Esophagus muscularis mucosa (tissue), 4 donors: ENCODE measurements around the gene PDE3A.

Source experiments
- EP300 ChIP-seq: sonication (generic); formaldehyde crosslinking; IDR thresholded peaks from one replicate; pipeline ENCODE4 v1.6.1; 2017; ENCODE audit warnings: antibody characterized with exemption
- POLR2A ChIP-seq: fragments of 450-650 bp; IDR thresholded peaks from one replicate; pipeline ENCODE4 v1.6.1; 2017; ENCODE audit warnings: antibody characterized with exemption, moderate library complexity, mild to moderate bottlenecking, low read depth
- POLR2AphosphoS5 ChIP-seq, 2 donors: sonication (generic); formaldehyde crosslinking; IDR thresholded peaks; one replicate each; pipeline ENCODE4 v1.6.1; 2017; ENCODE audit warnings: antibody characterized with exemption in 2 of 2
- TF ChIP-seq, protein P1 (sequence below), 3 experiments: fragments of 200-600 bp in 2 of 3; fragments of 450-650 bp in 1 of 3; sonication (generic) in 2 of 3; IDR thresholded peaks; one replicate each; pipeline ENCODE4 v1.5.1; 2017 to 2019; ENCODE audit warnings: antibody characterized with exemption in 3 of 3, mild to moderate bottlenecking in 2 of 3, moderate library complexity in 1 of 3

DNA sequence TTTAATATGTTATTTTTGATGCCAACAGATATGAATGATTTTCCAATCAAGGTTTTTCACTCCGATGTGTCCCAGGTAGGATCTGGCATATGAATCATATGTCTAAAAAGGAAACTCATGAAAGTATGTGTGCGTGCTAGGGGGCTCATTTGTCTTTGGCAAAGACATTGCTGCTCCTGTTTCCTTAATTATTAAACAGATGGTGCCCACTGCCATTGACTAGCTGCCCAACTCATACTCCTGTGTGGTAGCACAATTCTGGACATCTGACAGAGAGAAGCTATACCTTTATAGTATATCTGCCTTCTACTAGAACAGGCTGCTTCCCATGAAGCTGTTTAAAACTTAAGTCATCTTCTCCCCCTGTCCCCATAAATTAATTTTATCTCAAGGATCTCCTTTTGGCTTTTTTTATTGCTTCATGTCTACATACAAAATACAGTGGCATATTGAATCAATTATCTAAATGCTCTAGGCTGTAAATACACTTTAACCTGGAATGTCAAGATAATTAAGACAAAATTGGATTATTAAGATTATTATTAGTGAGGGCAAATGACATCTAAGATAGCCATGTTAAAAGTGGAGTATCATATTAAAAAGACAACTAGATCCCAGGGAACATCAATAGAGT is 1.4 kb upstream of the PDE3A start:
- TF ChIP-seq POLR2A: no peak
- TF ChIP-seq, protein P1, sequence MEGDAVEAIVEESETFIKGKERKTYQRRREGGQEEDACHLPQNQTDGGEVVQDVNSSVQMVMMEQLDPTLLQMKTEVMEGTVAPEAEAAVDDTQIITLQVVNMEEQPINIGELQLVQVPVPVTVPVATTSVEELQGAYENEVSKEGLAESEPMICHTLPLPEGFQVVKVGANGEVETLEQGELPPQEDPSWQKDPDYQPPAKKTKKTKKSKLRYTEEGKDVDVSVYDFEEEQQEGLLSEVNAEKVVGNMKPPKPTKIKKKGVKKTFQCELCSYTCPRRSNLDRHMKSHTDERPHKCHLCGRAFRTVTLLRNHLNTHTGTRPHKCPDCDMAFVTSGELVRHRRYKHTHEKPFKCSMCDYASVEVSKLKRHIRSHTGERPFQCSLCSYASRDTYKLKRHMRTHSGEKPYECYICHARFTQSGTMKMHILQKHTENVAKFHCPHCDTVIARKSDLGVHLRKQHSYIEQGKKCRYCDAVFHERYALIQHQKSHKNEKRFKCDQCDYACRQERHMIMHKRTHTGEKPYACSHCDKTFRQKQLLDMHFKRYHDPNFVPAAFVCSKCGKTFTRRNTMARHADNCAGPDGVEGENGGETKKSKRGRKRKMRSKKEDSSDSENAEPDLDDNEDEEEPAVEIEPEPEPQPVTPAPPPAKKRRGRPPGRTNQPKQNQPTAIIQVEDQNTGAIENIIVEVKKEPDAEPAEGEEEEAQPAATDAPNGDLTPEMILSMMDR (IDR thresholded peaks at IDR 0.05): no peak
- TF ChIP-seq EP300: no peak
- no peak for TF ChIP-seq POLR2AphosphoS5 (IDR thresholded peaks at IDR 0.05)
